ENCODE data around the gene PEX5L. TPM values are rescaled to one million over a fixed set of nuclear protein-coding genes. Genes with fewer than 3 reads are reported as not detected.

Gene PEX5L
- total RNA-seq, 1 experiment from 2014 or later: not detected

DNA sequence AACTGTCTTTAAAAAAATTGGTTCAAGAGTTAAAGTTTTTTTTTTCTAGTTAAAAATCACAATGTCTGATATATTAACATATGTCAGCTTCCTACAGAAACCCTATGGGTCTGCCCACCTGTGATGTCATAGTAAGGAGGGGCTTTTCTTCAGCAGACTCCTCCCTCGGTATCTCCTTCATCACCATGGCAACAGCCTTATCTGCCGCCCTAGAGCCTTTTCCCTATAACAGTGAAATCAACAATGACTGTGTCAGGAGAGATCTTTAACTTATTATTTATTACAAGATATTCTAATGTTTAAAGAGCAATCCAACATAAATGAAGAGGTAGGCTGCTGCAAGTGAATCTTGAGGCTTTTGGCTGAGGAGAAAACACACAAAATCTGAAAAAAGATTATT lies 138.7 kb downstream of the PEX5L start:
- Histone ChIP-seq H3K27me3 (ENCODE audit: insufficient read depth, low read length) (peaks cover 70% of the 10 kb centered on the region), H2AFZ (ENCODE audit: low read depth, low read length, poor library complexity, severe bottlenecking) (peak overlapping the region; percentile 18), H3K79me2 (ENCODE audit: insufficient read depth, low read length) (no peaks in the 10 kb centered on the region), H3K9ac (ENCODE audit: low read length) (no peak overlapping the region), H3K4me3 (replicated peaks in 1 of 2; ENCODE audit: low read depth in 1 of 2, low read length in 2 of 2) (no peak overlapping the region), H3K4me1 (ENCODE audit: control insufficient read depth in 1 of 2, insufficient read depth in 2 of 2, low read length in 2 of 2) (no peaks in the 10 kb centered on the region), H3K9me3 (ENCODE audit: control insufficient read depth in 1 of 2, insufficient read depth in 1 of 2, low read depth in 1 of 2, low read length in 2 of 2) (no peaks in the 10 kb centered on the region), H3K27ac (ENCODE audit: low read depth, low read length) (no peak overlapping the region), H3K4me2 (ENCODE audit: low read length) (no peak overlapping the region), H4K20me1 (ENCODE audit: insufficient read depth) (no peaks in the 10 kb centered on the region), H3K36me3 (ENCODE audit: control insufficient read depth in 1 of 2, insufficient read depth in 2 of 2, low read length in 2 of 2) (no peaks in the 10 kb centered on the region), H3K9me2 (ENCODE audit: insufficient read depth) (no peaks in the 10 kb centered on the region)
- TF ChIP-seq ZNF274 (IDR thresholded peaks at IDR 0.05; ENCODE audit: low read depth, low read length) (no peak), SP1 (IDR thresholded peaks at IDR 0.05; ENCODE audit: low read depth) (no peak), FOSL1 (IDR thresholded peaks at IDR 0.05; ENCODE audit: low read depth) (no peak), CEBPB (IDR thresholded peaks at IDR 0.05; ENCODE audit: low read depth) (no peak), POLR2AphosphoS5 (IDR thresholded peaks at IDR 0.05; ENCODE audit: low read depth, low read length) (no peak), TCF7L2 (IDR thresholded peaks at IDR 0.05; ENCODE audit: borderline replicate concordance, extremely low read depth, insufficient read depth, insufficient read length) (no peak), CBX3 (IDR thresholded peaks at IDR 0.05; ENCODE audit: low read depth) (no peak), EZH2 (IDR thresholded peaks at IDR 0.05) (no peak)
- DNase-seq (ENCODE audit: low read depth, low spot score): peak; percentile 66
- RAD21 ChIA-PET (ENCODE audit: low non-redundant PET in 1 of 2, low total read pairs in 2 of 2, uncharacterized antibody in 2 of 2, unreplicated experiment in 2 of 2): no interaction called here
- CTCF ChIA-PET: interaction anchor here (1.3 kb wide), 1 partner anchor 31 kb away, joined by 6 read pairs; no protein-coding TSS in a partner anchor
- peak; percentile 99 for ATAC-seq
- POLR2A ChIA-PET: interaction anchor here (0.7 kb wide), 1 partner anchor 12 kb away, joined by 3 read pairs; no protein-coding TSS in a partner anchor
- BruUV-seq (replicated peaks): no TSS peak
- intact Hi-C loops (cut with micrococcal nuclease): no loop called here

DNA sequence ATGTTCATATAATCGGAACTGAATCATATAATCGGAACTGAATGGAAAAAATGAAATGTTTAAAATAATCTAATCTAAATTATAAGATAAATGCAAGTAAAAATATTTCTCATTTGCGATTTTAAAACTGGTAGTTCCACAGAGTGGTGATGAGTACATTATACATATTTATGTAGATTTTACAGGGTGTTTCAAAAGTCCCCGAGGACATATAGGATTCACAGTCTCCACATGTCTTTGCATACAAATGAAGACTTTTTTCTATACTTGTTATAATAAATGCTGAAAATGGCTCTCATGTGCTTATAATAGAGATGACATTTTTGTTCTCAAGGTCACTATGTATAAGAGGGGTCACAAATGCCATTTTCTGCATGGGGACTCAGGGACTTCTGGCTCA lies 139.5 kb downstream of the PEX5L start:
- intact Hi-C loops (cut with micrococcal nuclease): no loop called here
- Histone ChIP-seq H3K4me3 (replicated peaks in 1 of 2; ENCODE audit: low read depth in 1 of 2, low read length in 2 of 2) (no peak overlapping the region), H3K9me2 (ENCODE audit: insufficient read depth) (no peaks in the 10 kb centered on the region), H3K9me3 (ENCODE audit: control insufficient read depth in 1 of 2, insufficient read depth in 1 of 2, low read depth in 1 of 2, low read length in 2 of 2) (no peaks in the 10 kb centered on the region), H3K27me3 (ENCODE audit: insufficient read depth, low read length) (peaks cover 73% of the 10 kb centered on the region), H3K4me1 (ENCODE audit: control insufficient read depth in 1 of 2, insufficient read depth in 2 of 2, low read length in 2 of 2) (no peaks in the 10 kb centered on the region), H2AFZ (ENCODE audit: low read depth, low read length, poor library complexity, severe bottlenecking) (no peak overlapping the region), H3K79me2 (ENCODE audit: insufficient read depth, low read length) (no peaks in the 10 kb centered on the region), H4K20me1 (ENCODE audit: insufficient read depth) (no peaks in the 10 kb centered on the region), H3K36me3 (ENCODE audit: control insufficient read depth in 1 of 2, insufficient read depth in 2 of 2, low read length in 2 of 2) (no peaks in the 10 kb centered on the region), H3K27ac (ENCODE audit: low read depth, low read length) (no peak overlapping the region), H3K9ac (ENCODE audit: low read length) (no peak overlapping the region), H3K4me2 (ENCODE audit: low read length) (no peak overlapping the region)
- TF ChIP-seq EGR1 (IDR thresholded peaks at IDR 0.05; ENCODE audit: low read depth) (no peak), CEBPB (IDR thresholded peaks at IDR 0.05; ENCODE audit: low read depth) (no peak)
- ChIA-PET RAD21 (ENCODE audit: low non-redundant PET in 1 of 2, low total read pairs in 2 of 2, uncharacterized antibody in 2 of 2, unreplicated experiment in 2 of 2) (no interaction called here), POLR2A (interaction anchor here (0.7 kb wide), 1 partner anchor 12 kb away, joined by 3 read pairs; no protein-coding TSS in a partner anchor), CTCF (interaction anchor here (1.3 kb wide), 1 partner anchor 32 kb away, joined by 6 read pairs; no protein-coding TSS in a partner anchor)
- ATAC-seq: no peak
- no peak for DNase-seq (ENCODE audit: low read depth, low spot score)
- no TSS peak for BruUV-seq (replicated peaks)

Data from HCT116 (cell line).